Hepatocyte (in vitro differentiated cells): ENCODE measurements around the gene KASH5. TPM values are rescaled to one million over a fixed set of nuclear protein-coding genes. Genes with fewer than 3 reads are reported as not detected.

Source experiments
- DNase-seq: peaks from one replicate; pipeline ENCODE4 v3.0.0-alpha.2; 2016; ENCODE audit warnings: low spot score
- H2AFZ ChIP-seq: fragments of 200-600 bp; sonication (generic); 2 replicates; pipeline ENCODE4 v1.6.0; 2016; ENCODE audit warnings: antibody characterized with exemption, mild to moderate bottlenecking
- H3K27ac ChIP-seq: fragments of 200-600 bp; sonication (generic); 2 replicates; pipeline ENCODE4 v1.5.1; 2016; ENCODE audit warnings: mild to moderate bottlenecking
- H3K27me3 ChIP-seq: fragments of 200-600 bp; sonication (generic); 2 replicates; pipeline ENCODE4 v1.6.1; 2016
- H3K36me3 ChIP-seq: fragments of 200-600 bp; sonication (generic); replicated peaks from 2 replicates; pipeline ENCODE4 v1.5.1; 2016; ENCODE audit warnings: low read depth; ENCODE audit not compliant: insufficient read depth
- H3K4me1 ChIP-seq: fragments of 200-600 bp; sonication (generic); 2 replicates; pipeline ENCODE4 v1.5.1; 2016; ENCODE audit warnings: mild to moderate bottlenecking, moderate library complexity; ENCODE audit not compliant: insufficient read depth
- H3K4me2 ChIP-seq: fragments of 200-600 bp; sonication (generic); 2 replicates; pipeline ENCODE4 v1.6.0; 2016
- H3K4me3 ChIP-seq: fragments of 200-600 bp; sonication (generic); 2 replicates; pipeline ENCODE4 v1.5.1; 2016; ENCODE audit warnings: mild to moderate bottlenecking
- H3K79me2 ChIP-seq: fragments of 200-600 bp; sonication (generic); 2 replicates; pipeline ENCODE4 v1.6.0; 2017; ENCODE audit warnings: mild to moderate bottlenecking
- H3K9me2 ChIP-seq: fragments of 200-600 bp; sonication (generic); replicated peaks from 2 replicates; pipeline ENCODE4 v1.6.0; 2017; ENCODE audit warnings: mild to moderate bottlenecking; ENCODE audit not compliant: insufficient read depth
- H3K9me3 ChIP-seq: fragments of 200-600 bp; sonication (generic); 2 replicates; pipeline ENCODE4 v1.5.1; 2016; ENCODE audit warnings: low read depth, mild to moderate bottlenecking
- H4K20me1 ChIP-seq: fragments of 200-600 bp; sonication (generic); 2 replicates; pipeline ENCODE4 v1.6.0; 2016; ENCODE audit warnings: mild to moderate bottlenecking; ENCODE audit not compliant: insufficient read depth, poor library complexity, severe bottlenecking
- EZH2 ChIP-seq: fragments of 200-600 bp; sonication (generic); IDR thresholded peaks from 2 replicates; pipeline ENCODE4 v1.6.1; 2016; ENCODE audit warnings: antibody characterized with exemption, mild to moderate bottlenecking, borderline replicate concordance
- EZH2phosphoT487 ChIP-seq: fragments of 200-600 bp; sonication (generic); IDR thresholded peaks from one replicate; pipeline ENCODE4 v1.6.1; 2018; ENCODE audit warnings: antibody characterized with exemption, mild to moderate bottlenecking, low read depth, moderate library complexity; ENCODE audit not compliant: unreplicated experiment, severe bottlenecking
- WGBS: methylation state at CpG from one replicate; pipeline ENCODE4 v1.1.6; 2016; ENCODE audit warnings: low lambda C conversion rate; ENCODE audit errors: missing lambda C conversion rate; 5-methylcytosine and 5-hydroxymethylcytosine counted together
- polyA plus RNA-seq: library from polyadenylated mRNA; unstranded; fragments of >200 nt; fragmentation: Nextera tagmentation; extraction: Ambion mirVana; gene quantifications from 2 replicates; pipeline ENCODE4 v1.2.1, GENCODE V29; 2016
- total RNA-seq: library from RNA; depleted of rRNA; stranded (reverse); fragments of >200 nt; gene quantifications from 2 replicates; pipeline ENCODE4 v1.2.3, GENCODE V29; 2014
- TF ChIP-seq, protein P1 (sequence below): fragments of 200-600 bp; sonication (generic); IDR thresholded peaks from 2 replicates; pipeline ENCODE4 v1.5.1; 2016; ENCODE audit warnings: antibody characterized with exemption, mild to moderate bottlenecking; ENCODE audit not compliant: poor library complexity

The KASH5 gene
- total and polyA plus RNA-seq, 2 experiments from 2014 or later: not detected

DNA sequence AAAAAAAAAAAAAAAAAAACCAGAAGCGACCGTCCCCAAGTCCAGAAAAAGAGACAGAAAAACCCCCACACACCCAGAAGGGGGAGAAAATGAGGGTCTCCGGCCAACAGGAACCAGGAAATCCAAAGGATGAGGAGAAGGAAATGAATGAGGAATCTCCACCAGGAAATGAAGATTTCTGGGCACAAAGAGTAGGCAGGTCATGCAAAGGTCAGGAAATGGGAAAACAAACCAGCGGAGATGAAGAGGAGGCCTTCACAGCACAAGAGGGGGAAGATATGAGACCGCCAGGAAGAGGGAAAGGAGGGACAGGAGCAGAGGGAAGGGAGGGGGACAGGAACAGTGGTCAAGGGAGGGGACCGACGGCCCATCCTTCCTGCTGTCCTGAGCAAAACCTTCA is 31.7 kb upstream of the KASH5 start:
- Histone ChIP-seq H3K4me2 (peak overlapping the region; percentile 9), H2AFZ (no peak overlapping the region), H3K27me3 (no peaks in the 10 kb centered on the region), H3K4me1 (no peaks in the 10 kb centered on the region), H3K9me3 (no peaks in the 10 kb centered on the region), H4K20me1 (peaks cover 3% of the 10 kb centered on the region), H3K27ac (no peak overlapping the region), H3K4me3 (no peak overlapping the region), H3K9me2 (no peaks in the 10 kb centered on the region), H3K36me3 (no peaks in the 10 kb centered on the region), H3K79me2 (peaks cover 32% of the 10 kb centered on the region)
- no peak for TF ChIP-seq EZH2
- DNase-seq: no peak
- 69% methylated on average over 5 of the region's 7 CpGs for WGBS

DNA sequence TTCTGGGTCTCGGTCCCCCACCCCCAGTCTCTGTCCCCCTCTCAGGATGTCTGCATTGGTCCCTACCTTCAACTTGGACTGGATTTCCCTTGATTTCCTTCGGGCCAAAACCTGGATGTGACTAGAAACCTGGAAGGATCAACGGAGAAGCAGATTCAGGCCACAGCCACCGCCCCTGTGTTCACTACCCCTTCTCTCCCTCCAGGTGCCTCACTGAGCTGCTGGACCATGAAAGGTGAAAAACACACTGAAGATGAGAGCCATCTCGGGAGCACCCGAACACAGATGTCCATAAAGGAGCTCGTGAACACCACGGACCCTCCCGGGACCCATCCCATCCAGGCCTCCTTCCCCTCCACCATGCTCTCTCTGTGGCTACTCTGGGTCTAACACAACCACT is 30.9 kb upstream of the KASH5 start:
- no peak for DNase-seq
- no peaks in the 10 kb centered on the region for H3K9me3 ChIP-seq
- WGBS: 88% methylated on average over 9 of the region's 9 CpGs
- H3K4me2 ChIP-seq: peak overlapping the region; percentile 9
- H3K4me3 ChIP-seq: no peak overlapping the region
- no peak overlapping the region for H2AFZ ChIP-seq
- no peaks in the 10 kb centered on the region for H3K4me1 ChIP-seq
- no peaks in the 10 kb centered on the region for H3K9me2 ChIP-seq
- TF ChIP-seq, protein P1, sequence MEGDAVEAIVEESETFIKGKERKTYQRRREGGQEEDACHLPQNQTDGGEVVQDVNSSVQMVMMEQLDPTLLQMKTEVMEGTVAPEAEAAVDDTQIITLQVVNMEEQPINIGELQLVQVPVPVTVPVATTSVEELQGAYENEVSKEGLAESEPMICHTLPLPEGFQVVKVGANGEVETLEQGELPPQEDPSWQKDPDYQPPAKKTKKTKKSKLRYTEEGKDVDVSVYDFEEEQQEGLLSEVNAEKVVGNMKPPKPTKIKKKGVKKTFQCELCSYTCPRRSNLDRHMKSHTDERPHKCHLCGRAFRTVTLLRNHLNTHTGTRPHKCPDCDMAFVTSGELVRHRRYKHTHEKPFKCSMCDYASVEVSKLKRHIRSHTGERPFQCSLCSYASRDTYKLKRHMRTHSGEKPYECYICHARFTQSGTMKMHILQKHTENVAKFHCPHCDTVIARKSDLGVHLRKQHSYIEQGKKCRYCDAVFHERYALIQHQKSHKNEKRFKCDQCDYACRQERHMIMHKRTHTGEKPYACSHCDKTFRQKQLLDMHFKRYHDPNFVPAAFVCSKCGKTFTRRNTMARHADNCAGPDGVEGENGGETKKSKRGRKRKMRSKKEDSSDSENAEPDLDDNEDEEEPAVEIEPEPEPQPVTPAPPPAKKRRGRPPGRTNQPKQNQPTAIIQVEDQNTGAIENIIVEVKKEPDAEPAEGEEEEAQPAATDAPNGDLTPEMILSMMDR: no peak
- TF ChIP-seq EZH2phosphoT487 (no peak), EZH2 (no peak)
- H3K27ac ChIP-seq: no peak overlapping the region
- peaks cover 3% of the 10 kb centered on the region for H4K20me1 ChIP-seq
- no peaks in the 10 kb centered on the region for H3K27me3 ChIP-seq
- no peaks in the 10 kb centered on the region for H3K36me3 ChIP-seq
- H3K79me2 ChIP-seq: peaks cover 38% of the 10 kb centered on the region

DNA sequence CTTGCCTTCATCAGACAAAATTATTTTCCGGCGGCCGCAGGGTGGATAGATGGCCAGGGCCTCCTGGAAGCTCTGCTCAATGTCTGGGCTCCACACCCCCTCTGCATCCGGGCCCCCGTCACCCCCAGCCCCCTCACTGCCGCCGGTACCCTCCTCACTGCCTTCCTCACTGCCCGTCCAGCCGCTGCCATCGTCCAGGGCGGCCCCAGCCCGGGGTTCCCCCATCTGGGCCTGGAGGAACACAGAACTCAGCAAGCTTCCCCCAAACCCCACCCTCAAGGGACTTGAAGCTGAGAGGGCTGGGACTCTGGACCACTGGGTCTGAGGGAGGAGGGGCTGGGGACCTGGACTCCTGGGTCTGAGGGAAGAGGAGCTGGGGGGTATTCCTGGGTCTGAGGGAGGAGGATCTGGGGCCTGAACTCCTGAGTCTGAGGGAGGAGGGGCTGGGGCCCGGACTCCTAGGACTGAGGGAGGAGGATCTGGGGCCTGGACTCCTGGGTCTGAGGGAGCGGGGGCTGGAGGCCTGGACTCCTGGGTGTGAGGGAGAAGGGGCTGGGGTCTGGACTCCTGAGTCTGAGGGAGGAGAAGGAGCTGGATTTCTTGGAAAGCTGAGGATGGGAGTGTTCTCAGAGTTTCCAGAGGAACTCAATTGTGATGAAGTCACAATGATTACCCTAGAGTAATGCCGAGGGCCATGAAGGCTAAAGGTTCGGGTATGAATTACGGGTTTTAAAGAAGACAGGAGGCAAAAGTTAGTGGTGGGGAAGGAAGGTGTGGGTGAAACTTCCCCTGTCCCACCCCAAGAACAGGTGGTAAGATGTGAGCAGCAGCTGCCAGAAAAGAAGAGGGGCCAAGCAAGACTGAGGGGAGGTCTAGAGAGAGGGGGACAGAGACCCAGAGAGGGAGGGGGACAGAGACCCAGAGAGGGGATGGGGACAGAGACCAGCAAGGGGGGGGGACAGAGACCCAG is 27.9 kb upstream of the KASH5 start:
- no peak for TF ChIP-seq EZH2phosphoT487
- TF ChIP-seq, protein P1: no peak
- no peak for TF ChIP-seq EZH2
- Histone ChIP-seq H3K4me2 (peak overlapping the region; percentile 75), H3K36me3 (no peaks in the 10 kb centered on the region), H3K79me2 (peaks cover 42% of the 10 kb centered on the region), H3K4me1 (no peaks in the 10 kb centered on the region), H3K27me3 (no peaks in the 10 kb centered on the region), H3K9me3 (no peaks in the 10 kb centered on the region), H3K4me3 (no peak overlapping the region), H3K9me2 (no peaks in the 10 kb centered on the region), H3K27ac (peak overlapping the region; percentile 98), H2AFZ (no peak overlapping the region), H4K20me1 (peaks cover 3% of the 10 kb centered on the region)
- WGBS: 89% methylated on average over 14 of the region's 17 CpGs
- DNase-seq: no peak

DNA sequence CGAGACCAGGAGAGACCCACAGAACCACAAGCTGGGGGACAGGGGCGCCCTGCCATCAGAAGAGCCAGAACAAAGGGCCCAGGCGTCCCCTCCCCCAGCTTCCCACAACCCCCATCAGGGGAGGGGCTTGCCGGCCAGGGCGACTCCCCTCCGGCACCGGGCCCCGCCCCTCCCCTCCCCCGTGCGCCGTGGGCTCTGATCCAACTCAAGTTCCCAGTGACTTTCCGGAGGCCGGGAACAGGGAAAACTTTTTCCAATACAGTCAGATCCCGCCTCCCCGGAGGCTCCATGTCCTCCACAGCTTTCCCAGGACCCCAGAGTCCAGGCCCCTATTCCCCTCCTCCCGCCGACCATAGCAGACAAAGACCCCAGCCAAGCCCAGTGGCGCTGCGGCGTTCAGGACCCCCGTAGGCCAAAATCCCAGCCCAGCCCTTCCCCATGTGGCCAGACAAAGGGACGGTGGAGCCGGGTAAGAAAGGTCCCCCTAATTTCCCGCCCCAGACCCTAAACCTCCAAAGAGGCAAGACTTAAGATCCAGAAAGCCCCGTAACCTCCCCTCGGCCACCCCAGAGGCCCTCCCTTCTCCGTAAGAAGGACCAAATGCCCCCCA is 26.5 kb upstream of the KASH5 start:
- peak overlapping the region; percentile 98 for H3K27ac ChIP-seq
- H2AFZ ChIP-seq: peak overlapping the region; percentile 8
- H4K20me1 ChIP-seq: peaks cover 3% of the 10 kb centered on the region
- TF ChIP-seq, protein P1: no peak
- TF ChIP-seq EZH2phosphoT487 (no peak), EZH2 (no peak)
- no peaks in the 10 kb centered on the region for H3K4me1 ChIP-seq
- no peaks in the 10 kb centered on the region for H3K36me3 ChIP-seq
- DNase-seq: peak; percentile 94
- no peaks in the 10 kb centered on the region for H3K9me2 ChIP-seq
- no peaks in the 10 kb centered on the region for H3K9me3 ChIP-seq
- H3K4me2 ChIP-seq: peak overlapping the region; percentile 75
- peak overlapping the region; percentile 95 for H3K4me3 ChIP-seq
- H3K79me2 ChIP-seq: peaks cover 41% of the 10 kb centered on the region
- no peaks in the 10 kb centered on the region for H3K27me3 ChIP-seq
- 1% methylated on average over 16 of the region's 27 CpGs for WGBS
